Ovary (tissue), 9 donors: ENCODE data around the gene LRRC4C. TPM values are rescaled to one million over a fixed set of nuclear protein-coding genes. Genes with fewer than 3 reads are reported as not detected.

ENCODE experiments used
- DNase-seq, 5 donors: peaks; one replicate each; pipeline ENCODE4 v3.0.0-alpha.2; 2019 to 2020
- H3K27ac ChIP-seq, 2 donors: fragments of 200-600 bp; one replicate each; pipeline versions ENCODE4 v1.5.1 to v1.8.0; 2019 to 2022
- H3K27me3 ChIP-seq: fragments of 200-600 bp; one replicate; pipeline ENCODE4 v1.8.0; 2022
- H3K36me3 ChIP-seq: fragments of 200-600 bp; sonication (generic); one replicate; pipeline ENCODE4 v1.5.1; 2019
- H3K4me1 ChIP-seq: one replicate; pipeline ENCODE4 v1.8.1; 2013; ENCODE audit warnings: mild to moderate bottlenecking, moderate library complexity; ENCODE audit not compliant: insufficient read depth
- H3K4me3 ChIP-seq: fragments of 200-600 bp; sonication (generic); one replicate; pipeline ENCODE4 v1.5.1; 2017
- H3K9me3 ChIP-seq, 2 donors: fragments of 200-600 bp in 1 of 2; sonication (generic) in 1 of 2; one replicate each; pipeline versions ENCODE4 v1.5.1 to v1.8.1; 2013 to 2019; ENCODE audit warnings: mild to moderate bottlenecking in 1 of 2, moderate library complexity in 1 of 2
- EP300 ChIP-seq: sonication (generic); formaldehyde crosslinking; IDR thresholded peaks from one replicate; pipeline ENCODE4 v1.6.1; 2017; ENCODE audit warnings: antibody characterized with exemption
- POLR2A ChIP-seq: fragments of 450-650 bp; IDR thresholded peaks from one replicate; pipeline ENCODE4 v1.6.1; 2017; ENCODE audit warnings: antibody characterized with exemption, mild to moderate bottlenecking, moderate library complexity
- WGBS, 3 donors: extraction: QIAGEN DNeasy Blood & Tissue Kit in 1 of 3; methylation state at CpG; one replicate each; pipeline versions ENCODE4 v1.1.5 to v1.1.7; 2013 to 2017; 5-methylcytosine and 5-hydroxymethylcytosine counted together
- intact Hi-C, 4 donors: fragments of 100-400 bp; cut with DNase I; formaldehyde crosslinking; loops; one replicate each; pipeline versions ENCODE4 v1.11.0 to v1.15.1; 2022 to 2023
- polyA plus RNA-seq, 2 donors: library from polyadenylated mRNA; stranded (reverse); fragments of 200-250 nt in 1 of 2; fragments of 350-450 nt in 1 of 2; fragmentation: Illumina TruSeq in 1 of 2; extraction: RNeasy Lipid Tissue Mini Kit (QIAGEN cat#74804) in 1 of 2; gene quantifications; one replicate each; pipeline ENCODE4 v1.2.3, GENCODE V29; 2013 to 2014
- total RNA-seq, 7 donors: library from RNA; depleted of rRNA in 2 of 7; stranded (reverse); fragments of >200 nt in 2 of 7; fragmentation: NEBNext Ultra II Directional in 3 of 7; extraction: Animal tissue kit (Norgen Biotek cat#: 25700) in 3 of 7; gene quantifications; one replicate each; pipeline versions ENCODE4 v1.1.0 to v1.2.4, GENCODE V29; 2016 to 2023
- TF ChIP-seq, protein P1 (sequence below), 3 donors: fragments of 450-650 bp in 2 of 3; fragments of 200-600 bp in 1 of 3; IDR thresholded peaks; one replicate each; pipeline versions ENCODE4 v1.5.1 to v1.8.0; 2016 to 2022; ENCODE audit warnings: antibody characterized with exemption in 3 of 3, mild to moderate bottlenecking in 1 of 3
- donor health status: DM: no; HTN: no; CAD: no; lungs with moderate emphysema.
- donor health status: DM: no; HTN: no; CAD: no.
- donor health status: Bipolar disorder and iron deficiency.
- donor health status: DM: yes; HTN: yes; CAD: no.
- donor health status: DM: no; HTN: no; CAD: no.
- donor health status: DM: yes; HTN: yes; CAD: no.

Gene LRRC4C
- total and polyA plus RNA-seq, 9 donors = 0.15 to 12.5 (median 0.78) TPM

DNA sequence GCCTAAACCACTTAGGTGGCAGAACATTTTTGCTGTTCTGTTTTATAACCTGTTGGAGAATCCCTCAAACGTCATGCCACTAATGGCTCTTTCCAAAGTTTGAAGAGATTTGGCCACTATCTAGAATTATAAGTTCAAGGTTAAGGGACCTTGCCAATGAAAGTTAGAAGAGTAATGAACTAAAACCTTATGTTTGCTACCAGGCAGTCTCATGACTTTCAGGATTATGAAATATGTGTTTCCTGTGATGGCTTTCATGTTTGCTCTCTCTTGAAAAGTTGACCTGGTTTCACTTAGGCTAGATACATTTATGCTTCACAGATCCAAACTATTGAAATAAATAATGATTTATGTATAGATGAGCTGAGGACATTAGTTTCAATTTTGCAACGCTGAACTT, 340.0 kb downstream of the LRRC4C start:
- no peaks in the 10 kb centered on the region for H3K27me3 ChIP-seq
- no peak overlapping the region for H3K27ac ChIP-seq
- no peak for TF ChIP-seq POLR2A
- TF ChIP-seq EP300 = no peak
- TF ChIP-seq, protein P1, sequence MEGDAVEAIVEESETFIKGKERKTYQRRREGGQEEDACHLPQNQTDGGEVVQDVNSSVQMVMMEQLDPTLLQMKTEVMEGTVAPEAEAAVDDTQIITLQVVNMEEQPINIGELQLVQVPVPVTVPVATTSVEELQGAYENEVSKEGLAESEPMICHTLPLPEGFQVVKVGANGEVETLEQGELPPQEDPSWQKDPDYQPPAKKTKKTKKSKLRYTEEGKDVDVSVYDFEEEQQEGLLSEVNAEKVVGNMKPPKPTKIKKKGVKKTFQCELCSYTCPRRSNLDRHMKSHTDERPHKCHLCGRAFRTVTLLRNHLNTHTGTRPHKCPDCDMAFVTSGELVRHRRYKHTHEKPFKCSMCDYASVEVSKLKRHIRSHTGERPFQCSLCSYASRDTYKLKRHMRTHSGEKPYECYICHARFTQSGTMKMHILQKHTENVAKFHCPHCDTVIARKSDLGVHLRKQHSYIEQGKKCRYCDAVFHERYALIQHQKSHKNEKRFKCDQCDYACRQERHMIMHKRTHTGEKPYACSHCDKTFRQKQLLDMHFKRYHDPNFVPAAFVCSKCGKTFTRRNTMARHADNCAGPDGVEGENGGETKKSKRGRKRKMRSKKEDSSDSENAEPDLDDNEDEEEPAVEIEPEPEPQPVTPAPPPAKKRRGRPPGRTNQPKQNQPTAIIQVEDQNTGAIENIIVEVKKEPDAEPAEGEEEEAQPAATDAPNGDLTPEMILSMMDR (IDR thresholded peaks at IDR 0.05) = no peak
- no peaks in the 10 kb centered on the region for H3K9me3 ChIP-seq
- H3K4me1 ChIP-seq = no peaks in the 10 kb centered on the region
- DNase-seq = no peak
- WGBS, 3 donors = 23 to 36% (median 25%) methylated on average over 2 of the region's 2 CpGs
- no peak overlapping the region for H3K4me3 ChIP-seq
- intact Hi-C loops = no loop called here
- no peaks in the 10 kb centered on the region for H3K36me3 ChIP-seq

DNA sequence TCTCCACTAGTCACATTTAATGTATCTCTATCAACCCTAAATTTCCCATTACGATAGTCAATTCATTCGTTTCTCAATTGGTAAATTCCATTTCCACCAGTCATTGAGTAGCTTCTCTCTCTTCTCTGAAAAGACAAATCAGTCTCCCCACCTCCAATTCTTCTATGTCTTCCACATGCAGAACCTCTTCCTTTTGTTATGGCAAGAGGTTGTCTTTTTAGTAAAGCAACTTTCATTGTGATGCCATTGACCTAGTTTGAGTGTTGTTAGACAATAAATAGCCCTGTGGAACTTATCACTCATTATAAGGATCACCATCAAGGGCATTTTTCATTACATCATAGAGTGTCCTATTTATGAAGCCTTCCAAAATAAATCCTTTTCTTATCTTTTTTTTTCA, 340.9 kb downstream of the LRRC4C start:
- Histone ChIP-seq H3K27ac (no peak overlapping the region), H3K4me3 (no peak overlapping the region), H3K27me3 (no peaks in the 10 kb centered on the region), H3K4me1 (no peaks in the 10 kb centered on the region), H3K9me3 (no peaks in the 10 kb centered on the region), H3K36me3 (no peaks in the 10 kb centered on the region)
- TF ChIP-seq POLR2A (no peak), EP300 (no peak)
- TF ChIP-seq, protein P1 (IDR thresholded peaks at IDR 0.05) = no peak
- 59 to 64% (median 62%) methylated on average over 2 of the region's 2 CpGs for WGBS, 3 donors
- no peak for DNase-seq
- intact Hi-C loops = no loop called here

DNA sequence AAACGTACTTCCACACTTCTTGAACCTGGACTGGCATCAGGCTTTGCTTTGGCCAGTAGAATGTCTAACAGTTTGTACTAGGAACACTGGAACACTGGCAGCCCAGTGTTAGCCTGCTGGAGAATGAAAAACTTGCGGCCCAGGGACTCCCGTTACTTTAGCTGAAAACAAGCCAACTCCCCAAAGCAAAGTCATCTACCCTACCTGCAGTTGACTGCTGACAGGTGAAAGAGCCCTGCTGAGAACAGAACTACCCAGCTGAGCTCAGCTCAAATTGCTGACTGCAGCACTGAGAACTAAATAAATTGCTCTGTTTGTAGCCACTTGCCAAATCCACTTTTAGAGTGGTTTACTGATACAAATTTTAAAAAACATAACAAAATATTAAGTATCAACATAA, 342.5 kb downstream of the LRRC4C start:
- Histone ChIP-seq H3K27me3 (no peaks in the 10 kb centered on the region), H3K4me3 (no peak overlapping the region), H3K27ac (no peak overlapping the region), H3K9me3 (no peaks in the 10 kb centered on the region), H3K4me1 (no peaks in the 10 kb centered on the region), H3K36me3 (no peaks in the 10 kb centered on the region)
- TF ChIP-seq, protein P1 (IDR thresholded peaks at IDR 0.05) = no peak
- TF ChIP-seq POLR2A (no peak), EP300 (no peak)
- intact Hi-C loops = no loop called here
- no peak for DNase-seq
- WGBS, 3 donors = 60 to 86% (median 68%) methylated on average over 3 of the region's 3 CpGs

DNA sequence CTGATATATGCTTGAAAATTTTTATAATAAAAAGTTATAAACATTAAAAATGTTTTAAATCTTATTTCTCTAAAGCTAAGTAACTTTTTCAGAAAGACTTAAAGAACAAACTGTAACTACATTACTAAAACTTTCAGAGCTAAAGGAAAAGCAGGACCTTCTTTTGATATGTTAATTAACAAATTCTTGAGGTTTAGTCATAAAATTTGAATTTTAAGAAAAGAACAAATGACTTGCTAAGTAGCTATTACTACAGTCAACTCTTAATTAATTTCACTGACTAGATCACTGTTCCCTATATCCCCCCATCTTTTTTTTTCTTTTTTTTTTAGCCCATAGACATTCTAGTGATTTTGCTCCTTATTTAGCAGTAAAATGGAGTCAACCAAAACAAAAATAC, 344.4 kb downstream of the LRRC4C start:
- Histone ChIP-seq H3K4me1 (no peaks in the 10 kb centered on the region), H3K4me3 (no peak overlapping the region), H3K27me3 (no peaks in the 10 kb centered on the region), H3K36me3 (no peaks in the 10 kb centered on the region), H3K27ac (no peak overlapping the region), H3K9me3 (no peaks in the 10 kb centered on the region)
- no peak for DNase-seq
- intact Hi-C loops = no loop called here
- TF ChIP-seq POLR2A (no peak), EP300 (no peak)
- TF ChIP-seq, protein P1 (IDR thresholded peaks at IDR 0.05) = no peak

DNA sequence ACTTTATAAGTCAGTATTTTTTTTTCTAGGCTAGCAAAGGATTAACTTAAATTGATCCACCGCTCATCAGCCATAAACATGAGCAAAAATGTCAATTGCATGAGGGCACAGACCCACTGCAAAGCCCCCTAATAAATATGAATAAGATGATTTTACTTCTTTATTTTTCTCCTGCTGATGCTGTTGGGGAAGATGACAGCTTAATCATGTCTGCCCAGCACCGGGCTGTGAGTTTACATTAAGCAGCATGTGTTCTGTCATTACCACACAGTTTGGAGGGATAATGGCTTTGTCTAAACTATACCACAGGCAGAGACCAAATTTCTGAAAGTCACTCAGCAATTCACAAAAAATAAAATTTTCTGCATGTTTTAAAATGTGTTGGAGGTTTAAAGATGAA, 346.3 kb downstream of the LRRC4C start:
- WGBS, 3 donors = 60 to 80% (median 63%) methylated on average over 2 of the region's 2 CpGs
- no peak overlapping the region for H3K4me3 ChIP-seq
- TF ChIP-seq EP300 (no peak), POLR2A (no peak)
- TF ChIP-seq, protein P1 (IDR thresholded peaks at IDR 0.05) = no peak
- DNase-seq = no peak
- no peaks in the 10 kb centered on the region for H3K36me3 ChIP-seq
- H3K9me3 ChIP-seq = no peaks in the 10 kb centered on the region
- H3K4me1 ChIP-seq = no peaks in the 10 kb centered on the region
- no peaks in the 10 kb centered on the region for H3K27me3 ChIP-seq
- no peak overlapping the region for H3K27ac ChIP-seq
- intact Hi-C loops = no loop called here
